ENCODE measurements around the gene DTWD2. TPM values are rescaled to one million over a fixed set of nuclear protein-coding genes. Genes with fewer than 3 reads are reported as not detected.

DTWD2 gene
- total RNA-seq, 1 experiment from 2014 or later, result 10.0 TPM

DNA sequence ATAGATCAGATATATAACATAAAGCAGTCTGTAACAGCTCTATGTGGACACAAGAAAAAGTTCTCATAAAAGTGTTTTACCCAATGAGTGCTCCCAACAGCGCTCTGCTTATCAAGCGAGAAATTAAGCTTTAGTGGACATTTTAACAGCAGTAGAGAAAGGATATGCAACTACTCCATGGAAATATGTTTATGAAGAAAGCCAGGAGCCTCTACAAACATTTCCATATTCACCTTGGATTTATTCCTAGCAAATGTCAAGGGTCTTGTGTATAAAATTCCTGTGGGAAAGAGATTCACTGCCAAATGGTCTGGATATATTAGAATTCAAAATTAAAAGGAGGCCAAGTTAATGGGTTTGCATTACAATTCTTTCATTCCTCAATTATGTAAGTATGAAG, 66.5 kb downstream of the DTWD2 start:
- no peaks in the 10 kb centered on the region for H3K9me3 ChIP-seq (ENCODE audit: control insufficient read depth, insufficient read depth, low read depth, low read length)
- ChIA-PET POLR2A (no interaction called here), CTCF (no interaction called here)
- intact Hi-C loops (cut with micrococcal nuclease; ENCODE audit: unreplicated experiment), result no loop called here
- no peak for TF ChIP-seq TCF7L2 (IDR thresholded peaks at IDR 0.05; ENCODE audit: low read depth, low read length)
- TF ChIP-seq, protein P1, sequence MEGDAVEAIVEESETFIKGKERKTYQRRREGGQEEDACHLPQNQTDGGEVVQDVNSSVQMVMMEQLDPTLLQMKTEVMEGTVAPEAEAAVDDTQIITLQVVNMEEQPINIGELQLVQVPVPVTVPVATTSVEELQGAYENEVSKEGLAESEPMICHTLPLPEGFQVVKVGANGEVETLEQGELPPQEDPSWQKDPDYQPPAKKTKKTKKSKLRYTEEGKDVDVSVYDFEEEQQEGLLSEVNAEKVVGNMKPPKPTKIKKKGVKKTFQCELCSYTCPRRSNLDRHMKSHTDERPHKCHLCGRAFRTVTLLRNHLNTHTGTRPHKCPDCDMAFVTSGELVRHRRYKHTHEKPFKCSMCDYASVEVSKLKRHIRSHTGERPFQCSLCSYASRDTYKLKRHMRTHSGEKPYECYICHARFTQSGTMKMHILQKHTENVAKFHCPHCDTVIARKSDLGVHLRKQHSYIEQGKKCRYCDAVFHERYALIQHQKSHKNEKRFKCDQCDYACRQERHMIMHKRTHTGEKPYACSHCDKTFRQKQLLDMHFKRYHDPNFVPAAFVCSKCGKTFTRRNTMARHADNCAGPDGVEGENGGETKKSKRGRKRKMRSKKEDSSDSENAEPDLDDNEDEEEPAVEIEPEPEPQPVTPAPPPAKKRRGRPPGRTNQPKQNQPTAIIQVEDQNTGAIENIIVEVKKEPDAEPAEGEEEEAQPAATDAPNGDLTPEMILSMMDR (IDR thresholded peaks at IDR 0.05), result no peak
- no peak for TF ChIP-seq POLR2AphosphoS5 (IDR thresholded peaks at IDR 0.05; ENCODE audit: low read depth, low read length)
- TF ChIP-seq, protein P2, sequence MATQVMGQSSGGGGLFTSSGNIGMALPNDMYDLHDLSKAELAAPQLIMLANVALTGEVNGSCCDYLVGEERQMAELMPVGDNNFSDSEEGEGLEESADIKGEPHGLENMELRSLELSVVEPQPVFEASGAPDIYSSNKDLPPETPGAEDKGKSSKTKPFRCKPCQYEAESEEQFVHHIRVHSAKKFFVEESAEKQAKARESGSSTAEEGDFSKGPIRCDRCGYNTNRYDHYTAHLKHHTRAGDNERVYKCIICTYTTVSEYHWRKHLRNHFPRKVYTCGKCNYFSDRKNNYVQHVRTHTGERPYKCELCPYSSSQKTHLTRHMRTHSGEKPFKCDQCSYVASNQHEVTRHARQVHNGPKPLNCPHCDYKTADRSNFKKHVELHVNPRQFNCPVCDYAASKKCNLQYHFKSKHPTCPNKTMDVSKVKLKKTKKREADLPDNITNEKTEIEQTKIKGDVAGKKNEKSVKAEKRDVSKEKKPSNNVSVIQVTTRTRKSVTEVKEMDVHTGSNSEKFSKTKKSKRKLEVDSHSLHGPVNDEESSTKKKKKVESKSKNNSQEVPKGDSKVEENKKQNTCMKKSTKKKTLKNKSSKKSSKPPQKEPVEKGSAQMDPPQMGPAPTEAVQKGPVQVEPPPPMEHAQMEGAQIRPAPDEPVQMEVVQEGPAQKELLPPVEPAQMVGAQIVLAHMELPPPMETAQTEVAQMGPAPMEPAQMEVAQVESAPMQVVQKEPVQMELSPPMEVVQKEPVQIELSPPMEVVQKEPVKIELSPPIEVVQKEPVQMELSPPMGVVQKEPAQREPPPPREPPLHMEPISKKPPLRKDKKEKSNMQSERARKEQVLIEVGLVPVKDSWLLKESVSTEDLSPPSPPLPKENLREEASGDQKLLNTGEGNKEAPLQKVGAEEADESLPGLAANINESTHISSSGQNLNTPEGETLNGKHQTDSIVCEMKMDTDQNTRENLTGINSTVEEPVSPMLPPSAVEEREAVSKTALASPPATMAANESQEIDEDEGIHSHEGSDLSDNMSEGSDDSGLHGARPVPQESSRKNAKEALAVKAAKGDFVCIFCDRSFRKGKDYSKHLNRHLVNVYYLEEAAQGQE (IDR thresholded peaks at IDR 0.05; ENCODE audit: insufficient read depth in 1 of 2, low read depth in 2 of 2, low read length in 1 of 2), result no peak
- no peak for TF ChIP-seq SIN3A (IDR thresholded peaks at IDR 0.05; ENCODE audit: borderline replicate concordance, insufficient read depth, low read depth, low read length)
- DNase-seq (ENCODE audit: low read depth, low spot score) (no peak), ATAC-seq (no peak)
- no peaks in the 10 kb centered on the region for H3K36me3 ChIP-seq (ENCODE audit: control insufficient read depth, insufficient read depth, low read length)
- H3K4me1 ChIP-seq (ENCODE audit: control insufficient read depth, insufficient read depth, low read length), result no peaks in the 10 kb centered on the region
- BruUV-seq (replicated peaks), result no TSS peak
- H3K27me3 ChIP-seq (ENCODE audit: control insufficient read depth, insufficient read depth, low read length), result no peaks in the 10 kb centered on the region
- H3K4me3 ChIP-seq (ENCODE audit: low read depth in 2 of 2, low read length in 2 of 2), result no peak overlapping the region
- no peak overlapping the region for H3K27ac ChIP-seq (ENCODE audit: low read length)
- in situ Hi-C loops (cut with HindIII; ENCODE audit: low pct_unique_long_range_greater_than_20kb, low sequenced_read_pairs), result no loop called here

DNA sequence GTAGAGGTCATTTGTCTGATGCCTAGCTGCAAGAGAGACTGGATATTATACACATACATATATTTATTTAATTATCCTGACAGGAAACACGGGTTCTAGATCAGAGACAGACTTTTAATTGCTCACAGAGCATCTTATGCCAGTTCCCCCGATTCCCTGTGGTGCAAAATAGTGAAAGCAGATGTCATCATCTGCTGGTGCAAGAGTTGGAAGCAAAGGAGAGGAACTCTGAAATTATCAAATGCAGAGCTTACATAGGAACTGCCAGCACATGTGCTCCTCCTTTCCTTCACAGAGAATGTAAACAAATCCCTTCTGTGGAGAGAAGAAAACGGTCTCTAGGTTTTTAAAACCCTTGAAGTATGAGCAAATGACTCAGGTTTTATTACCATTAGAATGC, 69.3 kb downstream of the DTWD2 start:
- no peak for DNase-seq (ENCODE audit: low read depth, low spot score)
- no peak overlapping the region for H3K4me3 ChIP-seq (ENCODE audit: low read depth in 2 of 2, low read length in 2 of 2)
- ChIA-PET POLR2A (no interaction called here), CTCF (no interaction called here)
- no peaks in the 10 kb centered on the region for H3K9me3 ChIP-seq (ENCODE audit: control insufficient read depth, insufficient read depth, low read depth, low read length)
- H3K4me1 ChIP-seq (ENCODE audit: control insufficient read depth, insufficient read depth, low read length), result no peaks in the 10 kb centered on the region
- intact Hi-C loops (cut with micrococcal nuclease; ENCODE audit: unreplicated experiment), result no loop called here
- no peak for ATAC-seq
- no peak overlapping the region for H3K27ac ChIP-seq (ENCODE audit: low read length)
- H3K27me3 ChIP-seq (ENCODE audit: control insufficient read depth, insufficient read depth, low read length), result no peaks in the 10 kb centered on the region
- no TSS peak for BruUV-seq (replicated peaks)
- in situ Hi-C loops (cut with HindIII; ENCODE audit: low pct_unique_long_range_greater_than_20kb, low sequenced_read_pairs), result no loop called here
- TF ChIP-seq TCF7L2 (IDR thresholded peaks at IDR 0.05; ENCODE audit: low read depth, low read length) (no peak), SIN3A (IDR thresholded peaks at IDR 0.05; ENCODE audit: borderline replicate concordance, insufficient read depth, low read depth, low read length) (no peak), POLR2AphosphoS5 (IDR thresholded peaks at IDR 0.05; ENCODE audit: low read depth, low read length) (no peak)
- TF ChIP-seq, protein P2 (IDR thresholded peaks at IDR 0.05; ENCODE audit: insufficient read depth in 1 of 2, low read depth in 2 of 2, low read length in 1 of 2), result no peak
- TF ChIP-seq, protein P1 (IDR thresholded peaks at IDR 0.05), result no peak
- no peaks in the 10 kb centered on the region for H3K36me3 ChIP-seq (ENCODE audit: control insufficient read depth, insufficient read depth, low read length)
